ENCODE measurements around the gene SPATA19.

- no peak for TF ChIP-seq CTCF (conservative IDR thresholded peaks at IDR 0.05)
- no peak for TF ChIP-seq EZH2 (IDR thresholded peaks at IDR 0.05; ENCODE audit: low read depth)
Measured at GRCh38 chr11:133844217-133844616, 1.1 kb downstream of the SPATA19 start.
